B cell (primary cell): Measurements from ENCODE around the gene MPST. TPM values are rescaled to one million over a fixed set of nuclear protein-coding genes. Genes with fewer than 3 reads are reported as not detected.

Source experiments
- ATAC-seq: fragments of 200-7000 bp; cut with Tn5 transposase; one replicate; pipeline ENCODE4 v1.10.0; 2021; ENCODE audit warnings: low read depth, mild to moderate bottlenecking, moderate number of reproducible peaks, moderate library complexity
- CTCF ChIA-PET: fragments of 350-600 bp; sonication (Branson Sonifier 250); formaldehyde crosslinking; loops from one replicate; lab custom pipeline; 2021; ENCODE audit warnings: antibody characterized with exemption, inconsistent platforms; lab: Charles Lee
- POLR2A ChIA-PET: fragments of 350-600 bp; sonication (Branson Sonifier 250); formaldehyde crosslinking; loops from one replicate; lab custom pipeline; 2021; ENCODE audit warnings: antibody characterized with exemption; lab: Charles Lee
- DNase-seq: peaks from one replicate; pipeline ENCODE4 v3.0.0; 2013
- H2AFZ ChIP-seq: 2 replicates; pipeline ENCODE4 v1.6.1; 2012; ENCODE audit warnings: mild to moderate bottlenecking, low read depth, low read length; ENCODE audit not compliant: insufficient read depth, poor library complexity, severe bottlenecking
- H3K27ac ChIP-seq, 2 donors: 1 replicate in 1 of 2; 2 replicates in 1 of 2; pipeline ENCODE4 v1.5.1; 2012 to 2013; ENCODE audit warnings: low read length in 2 of 2, mild to moderate bottlenecking in 2 of 2, moderate library complexity in 1 of 2
- H3K27me3 ChIP-seq, 4 experiments: fragments of 200-600 bp in 1 of 4; sonication (generic) in 1 of 4; replicated peaks in 1 of 4; 1 replicate in 2 of 4; 2 replicates in 2 of 4; pipeline versions ENCODE4 v1.6.1 to v1.7.0; 2013 to 2016; ENCODE audit warnings: low read length in 3 of 4, mild to moderate bottlenecking in 2 of 4, mixed read lengths in 1 of 4, moderate library complexity in 1 of 4; ENCODE audit not compliant: insufficient read depth in 4 of 4, control insufficient read depth in 3 of 4; ENCODE audit errors: control extremely low read depth in 1 of 4
- H3K36me3 ChIP-seq, 2 experiments: replicated peaks in 1 of 2; 1 replicate in 1 of 2; 2 replicates in 1 of 2; pipeline versions ENCODE4 v1.6.1 to v1.7.1; 2013; ENCODE audit warnings: low read length in 1 of 2; ENCODE audit not compliant: insufficient read depth in 2 of 2, control insufficient read depth in 1 of 2; ENCODE audit errors: control extremely low read depth in 1 of 2, extremely low read depth in 1 of 2
- H3K4me1 ChIP-seq, 2 donors: fragments of 200-600 bp in 1 of 2; sonication (generic) in 1 of 2; 1 replicate in 1 of 2; 2 replicates in 1 of 2; pipeline versions ENCODE4 v1.5.1 to v1.6.1; 2013 to 2017; ENCODE audit warnings: low read length in 2 of 2; ENCODE audit not compliant: control insufficient read depth in 2 of 2, insufficient read depth in 2 of 2
- H3K4me2 ChIP-seq: replicated peaks from 2 replicates; pipeline ENCODE3; 2012; ENCODE audit warnings: mild to moderate bottlenecking, low read depth, low read length; ENCODE audit not compliant: poor library complexity, severe bottlenecking
- H3K4me3 ChIP-seq, 5 experiments: fragments of 200-600 bp in 1 of 5; sonication (generic) in 1 of 5; 1 replicate in 3 of 5; 2 replicates in 2 of 5; pipeline versions ENCODE4 v1.5.1 to v1.7.0; 2011 to 2016; ENCODE audit warnings: low read length in 4 of 5, mild to moderate bottlenecking in 4 of 5, low read depth in 2 of 5, control low read depth in 1 of 5, moderate library complexity in 1 of 5; ENCODE audit not compliant: insufficient read depth in 1 of 5; ENCODE audit errors: control extremely low read depth in 1 of 5, extremely low read depth in 1 of 5
- H3K79me2 ChIP-seq: fragments of 200-600 bp; sonication (generic); one replicate; pipeline ENCODE4 v1.6.0; 2016; ENCODE audit warnings: low read length; ENCODE audit not compliant: control insufficient read depth, insufficient read depth
- H3K9ac ChIP-seq: fragments of 200-600 bp; sonication (generic); 2 replicates; pipeline ENCODE4 v1.6.1; 2017; ENCODE audit warnings: mild to moderate bottlenecking, low read length, moderate library complexity
- H3K9me3 ChIP-seq, 3 donors: one replicate each; pipeline versions ENCODE4 v1.6.1 to v1.7.1; 2013; ENCODE audit warnings: low read length in 2 of 3; ENCODE audit not compliant: control insufficient read depth in 2 of 3, insufficient read depth in 1 of 3; ENCODE audit errors: control extremely low read depth in 1 of 3
- H4K20me1 ChIP-seq: 2 replicates; pipeline ENCODE4 v1.6.0; 2012; ENCODE audit warnings: mild to moderate bottlenecking, low read length; ENCODE audit not compliant: insufficient read depth, control insufficient read depth, poor library complexity, severe bottlenecking
- H3K27ac Mint-ChIP-seq: one replicate; pipeline ENCODE4 v1.8.0; 2021; ENCODE audit warnings: mixed read lengths
- H3K27me3 Mint-ChIP-seq: one replicate; pipeline ENCODE4 v1.8.0; 2021; ENCODE audit warnings: mixed read lengths
- H3K4me1 Mint-ChIP-seq: one replicate; pipeline ENCODE4 v1.8.0; 2021; ENCODE audit warnings: mixed read lengths
- H3K4me3 Mint-ChIP-seq: one replicate; pipeline ENCODE4 v1.8.0; 2021; ENCODE audit warnings: mixed read lengths
- H3K9me3 Mint-ChIP-seq: one replicate; pipeline ENCODE4 v1.8.0; 2022; ENCODE audit warnings: mixed read lengths; ENCODE audit not compliant: insufficient read depth
- CTCF ChIP-seq: fragments of 200-600 bp; IDR thresholded peaks from one replicate; pipeline ENCODE4 v1.8.0; 2022; ENCODE audit warnings: antibody characterized with exemption, mild to moderate bottlenecking
- EZH2 ChIP-seq: IDR thresholded peaks from 2 replicates; pipeline ENCODE4 v1.6.1; 2012; ENCODE audit warnings: borderline replicate concordance, low read depth, mild to moderate bottlenecking, moderate library complexity, low read length; ENCODE audit not compliant: insufficient read depth, poor library complexity, severe bottlenecking
- WGBS: methylation state at CpG from one replicate; pipeline ENCODE4 v1.1.5; 2013; ENCODE audit warnings: missing lambda C conversion rate; ENCODE audit not compliant: insufficient coverage; 5-methylcytosine and 5-hydroxymethylcytosine counted together
- intact Hi-C: fragments of 100-400 bp; cut with micrococcal nuclease; formaldehyde crosslinking; loops from one replicate; pipeline ENCODE4 v1.10.0; 2022
- polyA plus RNA-seq: library from polyadenylated mRNA; depleted of rRNA; stranded (reverse); fragments of >200 nt; gene quantifications from 2 replicates; pipeline ENCODE4 v1.2.3, GENCODE V29; 2012
- total RNA-seq, 2 donors: library from RNA; stranded (reverse); fragments of 120-200 nt in 1 of 2; gene quantifications; 1 replicate in 1 of 2; 2 replicates in 1 of 2; pipeline versions ENCODE4 v1.2.3 to v1.2.4, GENCODE V29; 2013 to 2022

Gene MPST
- total and polyA plus RNA-seq, 2 donors (not counting 1 experiment from before 2014, with no cell fraction given), result 11.2 to 17.7 TPM

GRCh38 chr22:37075046-37075445, 55.5 kb downstream of the MPST start:
- Histone ChIP-seq H3K4me1 (peaks cover 4 to 15% of the 10 kb centered on the region in 2 donors), H4K20me1 (no peaks in the 10 kb centered on the region), H3K4me3 (no peak overlapping the region), H3K36me3 (no peaks in the 10 kb centered on the region), H3K27me3 (peaks cover 0 to 39% (median 7%) of the 10 kb centered on the region in 4 experiments), H2AFZ (no peak overlapping the region), H3K9ac (no peak overlapping the region), H3K4me2 (no peak overlapping the region), H3K27ac (no peak overlapping the region), H3K9me3 (no peaks in the 10 kb centered on the region), H3K79me2 (no peaks in the 10 kb centered on the region)
- WGBS, result 68% methylated on average over 17 of the region's 17 CpGs
- H3K4me1 Mint-ChIP-seq, result peaks cover 19% of the 10 kb centered on the region
- no peak overlapping the region for H3K27ac Mint-ChIP-seq
- POLR2A ChIA-PET, result no interaction called here
- ATAC-seq (no peak), DNase-seq (no peak)
- intact Hi-C loops, result no loop called here
- no peaks in the 10 kb centered on the region for H3K9me3 Mint-ChIP-seq
- CTCF ChIA-PET, result interaction anchor here (2.1 kb wide), 1 partner anchor 12 kb away, joined by 4 read pairs; no protein-coding TSS in a partner anchor
- TF ChIP-seq CTCF, result no peak
- TF ChIP-seq EZH2, result no peak
- peaks cover 20% of the 10 kb centered on the region for H3K27me3 Mint-ChIP-seq
- no peak overlapping the region for H3K4me3 Mint-ChIP-seq

GRCh38 chr22:37075822-37076433, 56.4 kb downstream of the MPST start:
- Mint-ChIP-seq H3K27ac (no peak overlapping the region), H3K4me3 (no peak overlapping the region), H3K4me1 (peaks cover 22% of the 10 kb centered on the region), H3K27me3 (peaks cover 18% of the 10 kb centered on the region), H3K9me3 (no peaks in the 10 kb centered on the region)
- no peak overlapping the region for H3K9ac ChIP-seq
- no peaks in the 10 kb centered on the region for H3K9me3 ChIP-seq
- no peaks in the 10 kb centered on the region for H4K20me1 ChIP-seq
- H3K4me2 ChIP-seq, result no peak overlapping the region
- 79% methylated on average over 9 of the region's 9 CpGs for WGBS
- ChIA-PET CTCF (interaction anchor here (0.9 to 2.1 kb wide), 8 partner anchors 11 to 382 kb away, joined by 3 to 7 read pairs (median 4); no protein-coding TSS in a partner anchor), POLR2A (no interaction called here)
- peaks cover 4 to 15% of the 10 kb centered on the region in 2 donors for H3K4me1 ChIP-seq
- no peaks in the 10 kb centered on the region for H3K79me2 ChIP-seq
- no peak for DNase-seq
- no peak for TF ChIP-seq EZH2
- no peak for TF ChIP-seq CTCF
- ATAC-seq, result no peak
- H2AFZ ChIP-seq, result no peak overlapping the region
- intact Hi-C loops, result no loop called here
- H3K4me3 ChIP-seq, result no peak overlapping the region
- no peak overlapping the region for H3K27ac ChIP-seq
- peaks cover 0 to 30% (median 5%) of the 10 kb centered on the region in 4 experiments for H3K27me3 ChIP-seq
- no peaks in the 10 kb centered on the region for H3K36me3 ChIP-seq
